GM13976 (cell line): ENCODE data around the gene PKIG.

ENCODE experiments used
- DNase-seq: peaks from one replicate; pipeline ENCODE4 v3.0.0; 2012; ENCODE audit warnings: low spot score
- in situ Hi-C: fragments of 300-500 bp; cut with MboI; formaldehyde crosslinking; loops from one replicate; pipeline ENCODE4 v1.12.0; 2022; ENCODE audit warnings: low sequenced_read_pairs, mixed read lengths, inconsistent platforms; ENCODE audit not compliant: unreplicated experiment
- TF ChIP-seq, protein P1 (sequence below): IDR thresholded peaks from 2 replicates; pipeline ENCODE4 v1.5.1; 2012; ENCODE audit warnings: borderline replicate concordance, mild to moderate bottlenecking; ENCODE audit not compliant: insufficient read depth; ENCODE audit errors: extremely low read depth, missing control alignments, control extremely low read depth

PKIG gene

DNA sequence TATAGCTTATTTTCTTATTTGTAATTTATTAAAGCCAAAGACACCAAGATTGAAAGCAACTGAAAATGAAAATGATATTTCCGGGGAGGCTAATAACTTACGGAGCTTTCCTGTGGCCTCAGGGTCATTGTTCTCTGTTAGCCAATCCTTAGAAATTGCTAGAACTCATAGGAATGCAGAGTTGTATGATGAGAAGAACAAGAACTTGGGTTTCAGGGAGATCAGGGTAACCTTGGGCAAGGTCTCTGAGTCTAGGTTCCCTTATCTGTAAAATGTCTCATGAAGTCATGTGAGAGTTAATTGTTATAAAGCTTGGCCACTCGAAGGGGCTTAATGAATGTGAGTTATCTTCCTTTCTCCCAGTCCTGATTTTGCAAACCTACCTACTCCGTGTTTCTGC, 40.4 kb upstream of the PKIG start:
- TF ChIP-seq, protein P1, sequence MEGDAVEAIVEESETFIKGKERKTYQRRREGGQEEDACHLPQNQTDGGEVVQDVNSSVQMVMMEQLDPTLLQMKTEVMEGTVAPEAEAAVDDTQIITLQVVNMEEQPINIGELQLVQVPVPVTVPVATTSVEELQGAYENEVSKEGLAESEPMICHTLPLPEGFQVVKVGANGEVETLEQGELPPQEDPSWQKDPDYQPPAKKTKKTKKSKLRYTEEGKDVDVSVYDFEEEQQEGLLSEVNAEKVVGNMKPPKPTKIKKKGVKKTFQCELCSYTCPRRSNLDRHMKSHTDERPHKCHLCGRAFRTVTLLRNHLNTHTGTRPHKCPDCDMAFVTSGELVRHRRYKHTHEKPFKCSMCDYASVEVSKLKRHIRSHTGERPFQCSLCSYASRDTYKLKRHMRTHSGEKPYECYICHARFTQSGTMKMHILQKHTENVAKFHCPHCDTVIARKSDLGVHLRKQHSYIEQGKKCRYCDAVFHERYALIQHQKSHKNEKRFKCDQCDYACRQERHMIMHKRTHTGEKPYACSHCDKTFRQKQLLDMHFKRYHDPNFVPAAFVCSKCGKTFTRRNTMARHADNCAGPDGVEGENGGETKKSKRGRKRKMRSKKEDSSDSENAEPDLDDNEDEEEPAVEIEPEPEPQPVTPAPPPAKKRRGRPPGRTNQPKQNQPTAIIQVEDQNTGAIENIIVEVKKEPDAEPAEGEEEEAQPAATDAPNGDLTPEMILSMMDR: no peak
- in situ Hi-C loops: no loop called here
- no peak for DNase-seq

DNA sequence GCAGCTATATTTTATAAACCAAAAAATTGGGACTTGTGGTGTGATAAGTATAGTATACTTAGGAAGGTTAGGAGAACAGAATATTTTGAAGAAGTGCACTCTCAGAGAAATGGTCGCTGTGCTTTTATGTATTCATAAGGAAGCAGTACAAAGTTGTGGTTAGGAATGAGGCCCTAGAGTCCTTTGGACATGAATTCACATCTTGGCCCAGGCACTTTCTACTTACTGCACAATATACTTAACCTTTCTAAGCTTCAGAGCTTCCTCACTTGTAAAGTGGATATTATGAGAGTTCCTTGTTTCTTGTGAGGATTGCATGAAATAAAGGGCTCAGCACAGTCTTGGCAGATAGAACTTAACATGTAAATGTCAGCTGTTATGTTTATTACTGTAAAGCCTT, 39.5 kb upstream of the PKIG start:
- TF ChIP-seq, protein P1: no peak
- in situ Hi-C loops: no loop called here

DNA sequence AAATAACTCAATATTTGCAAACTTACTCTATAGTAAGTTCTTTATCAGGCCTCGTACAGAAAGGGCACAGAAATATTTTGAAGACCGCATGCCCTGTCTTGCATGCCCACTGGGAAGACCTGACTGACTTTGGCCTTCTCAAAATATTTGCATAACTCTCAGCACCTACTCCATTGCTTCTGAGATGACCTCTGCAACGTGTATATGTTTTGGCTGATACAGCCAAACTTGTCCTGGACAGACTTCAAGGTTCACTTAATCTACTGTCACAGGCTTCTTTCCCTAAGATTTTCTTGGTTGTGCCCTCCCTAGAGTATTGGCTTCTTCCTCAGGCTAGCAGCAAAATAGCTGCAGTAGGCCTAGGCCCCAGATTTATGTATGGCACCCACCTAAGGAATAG, 39.0 kb upstream of the PKIG start:
- no peak for DNase-seq
- TF ChIP-seq, protein P1: no peak
- in situ Hi-C loops: no loop called here

More for the DNA sequence above, 39.5 kb upstream of the PKIG start:
- DNase-seq: no peak

DNA sequence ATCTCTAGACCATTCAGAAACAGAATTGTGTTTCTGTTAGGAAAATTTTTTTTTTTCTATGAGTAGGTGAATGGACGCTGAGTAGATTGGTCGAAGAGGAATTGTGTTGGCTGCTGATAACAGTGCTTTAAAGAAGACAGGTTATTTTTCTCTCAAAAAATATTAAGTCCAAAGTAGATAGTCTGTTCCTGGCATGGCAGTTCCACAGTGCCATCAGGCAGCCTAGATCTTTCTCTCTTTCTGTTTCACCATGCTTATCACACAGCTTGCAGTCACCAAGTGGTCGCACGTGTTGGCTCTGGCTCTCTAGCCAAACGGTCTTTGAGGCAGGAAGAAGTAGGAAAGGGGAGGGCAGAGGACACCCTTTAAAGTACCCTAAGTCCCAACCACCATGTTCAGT, 38.1 kb upstream of the PKIG start:
- in situ Hi-C loops: no loop called here
- DNase-seq: no peak
- TF ChIP-seq, protein P1: no peak

DNA sequence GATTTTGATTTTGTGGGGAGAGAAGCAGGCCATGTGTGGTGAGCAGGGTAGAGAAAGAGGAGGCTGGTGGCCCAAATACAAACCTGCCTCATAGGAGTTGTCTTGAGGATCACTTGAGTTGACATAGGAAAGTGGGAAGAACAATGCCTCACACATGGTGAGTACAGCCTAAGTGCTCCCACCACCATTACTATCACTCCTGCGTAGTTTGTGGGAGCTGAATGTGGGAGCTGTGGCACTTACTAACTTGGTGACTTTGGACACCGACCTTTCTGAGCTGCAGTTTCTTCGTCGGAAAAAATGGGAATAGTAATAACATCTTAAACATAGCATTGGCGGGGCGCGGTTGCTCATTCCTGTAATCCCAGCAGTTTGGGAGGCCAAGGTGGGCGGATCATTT, 35.0 kb upstream of the PKIG start:
- TF ChIP-seq, protein P1: no peak
- no peak for DNase-seq
- in situ Hi-C loops: no loop called here

DNA sequence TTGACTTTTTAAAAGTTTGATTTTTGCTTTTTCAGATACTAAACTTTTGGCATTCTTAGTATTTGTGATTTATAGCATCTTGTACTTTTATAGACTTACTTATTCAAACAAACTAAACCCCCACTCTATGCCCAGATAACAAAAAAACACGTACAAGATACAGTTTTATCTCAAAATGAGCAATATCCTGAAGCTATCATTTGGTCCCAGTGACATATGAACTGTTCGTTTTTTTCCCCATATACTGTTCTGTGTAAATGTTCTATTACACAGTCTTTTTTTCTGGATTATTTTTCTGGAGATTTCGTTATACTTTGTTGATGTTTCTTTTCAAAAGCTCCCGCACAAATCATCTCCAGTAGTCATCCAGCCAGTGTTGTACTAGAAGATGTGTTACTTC, 33.3 kb upstream of the PKIG start:
- DNase-seq: no peak
- in situ Hi-C loops: no loop called here
- TF ChIP-seq, protein P1: no peak

DNA sequence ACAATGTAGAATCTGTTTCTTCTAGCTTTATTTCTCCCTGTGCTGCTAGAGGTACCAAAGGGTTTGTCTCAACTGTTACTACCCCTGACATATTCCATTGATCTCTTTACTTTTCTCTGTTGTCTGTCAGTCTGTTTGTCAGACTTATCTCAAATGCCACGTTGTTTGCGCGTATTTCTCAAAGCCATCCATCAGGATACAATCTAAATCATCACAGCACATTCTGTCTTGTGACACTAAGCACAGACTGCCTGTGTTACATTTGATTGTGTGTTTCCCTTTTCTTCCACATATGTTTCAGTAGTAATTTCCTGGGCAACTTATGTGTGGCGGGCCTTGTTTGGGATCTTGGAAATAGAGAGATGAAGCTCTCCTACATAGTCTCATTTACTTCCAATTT, 30.3 kb upstream of the PKIG start:
- DNase-seq: no peak
- TF ChIP-seq, protein P1: no peak
- in situ Hi-C loops: no loop called here
